Thyroid gland (tissue), 4 donors: ENCODE data around the gene OAS1.

Experiments
- CTCF ChIP-seq, 6 experiments: fragments of 200-600 bp in 3 of 6; fragments of 450-650 bp in 3 of 6; sonication (generic) in 3 of 6; IDR thresholded peaks; one replicate each; pipeline ENCODE4 v1.5.1; 2016 to 2019; ENCODE audit warnings: antibody characterized with exemption in 6 of 6, mild to moderate bottlenecking in 2 of 6, inconsistent platforms in 1 of 6, moderate library complexity in 1 of 6
- POLR2A ChIP-seq, 2 donors: fragments of 450-650 bp; IDR thresholded peaks; one replicate each; pipeline ENCODE4 v1.6.1; 2017; ENCODE audit warnings: antibody characterized with exemption in 2 of 2, mild to moderate bottlenecking in 2 of 2, moderate library complexity in 1 of 2

- TF ChIP-seq POLR2A (IDR thresholded peaks at IDR 0.05) (no peak), CTCF (IDR thresholded peaks at IDR 0.05) (no peak)
These were observed 36.3 kb upstream of the OAS1 start for GRCh38 chr12:112870267-112870980.
